Brain microvascular endothelial cell (primary cell): ENCODE results near the gene C1orf226.
A peak's percentile ranks its signal among the peaks of the same experiment; 100 is the strongest.
"Not testable (repeated sequence)": the region's sequence is repeated elsewhere in the genome, so short reads cannot be mapped to it uniquely, and the experiment has no call there.

Experiments used
- DNase-seq: peaks from one replicate; pipeline ENCODE4 v3.0.0-alpha.2; 2020
- H3K27ac ChIP-seq: fragments of 250-450 bp; sonication (Bioruptor Pico); 2 replicates; pipeline ENCODE4 v1.5.1; 2020; ENCODE audit warnings: mild to moderate bottlenecking, moderate library complexity
- H3K27me3 ChIP-seq: fragments of 250-450 bp; sonication (Bioruptor Pico); replicated peaks from 2 replicates; pipeline ENCODE4 v1.5.1; 2020; ENCODE audit warnings: mild to moderate bottlenecking
- H3K36me3 ChIP-seq: fragments of 250-450 bp; sonication (Bioruptor Pico); replicated peaks from 2 replicates; pipeline ENCODE4 v1.5.1; 2020; ENCODE audit warnings: mild to moderate bottlenecking
- H3K4me3 ChIP-seq: 2 replicates; pipeline ENCODE4 v1.5.1; 2011; ENCODE audit warnings: low read depth, mild to moderate bottlenecking, control low read depth, low read length, moderate library complexity
- CTCF ChIP-seq: IDR thresholded peaks from 2 replicates; pipeline ENCODE4 v1.5.1; 2011; ENCODE audit warnings: low read depth, mild to moderate bottlenecking, moderate library complexity, low read length, control low read depth, inconsistent platforms; ENCODE audit errors: missing control alignments
- in situ Hi-C: cut with HindIII; loops from 2 replicates; pipeline ENCODE4 v1.10.0; 2017; ENCODE audit warnings: low sequenced_read_pairs, low pct_ligation_motif_present

C1orf226 gene

GRCh38 chr1:162347281-162347680, 34.2 kb upstream of the C1orf226 start:
- no peaks in the 10 kb centered on the region for H3K27me3 ChIP-seq
- H3K36me3 ChIP-seq = no peaks in the 10 kb centered on the region
- TF ChIP-seq CTCF = no peak
- H3K4me3 ChIP-seq = no peak overlapping the region
- no peak overlapping the region for H3K27ac ChIP-seq
- no peak for DNase-seq
- in situ Hi-C loops = no loop called here

GRCh38 chr1:162349635-162350330, 31.7 kb upstream of the C1orf226 start:
- DNase-seq = peak; percentile 74
- no peak overlapping the region for H3K4me3 ChIP-seq
- TF ChIP-seq CTCF = no peak
- H3K36me3 ChIP-seq = no peaks in the 10 kb centered on the region
- H3K27me3 ChIP-seq = no peaks in the 10 kb centered on the region
- in situ Hi-C loops = no loop called here
- peak overlapping the region; percentile 72 for H3K27ac ChIP-seq

GRCh38 chr1:162351246-162351842, 30.2 kb upstream of the C1orf226 start:
- in situ Hi-C loops = no loop called here
- TF ChIP-seq CTCF = no peak
- H3K36me3 ChIP-seq = no peaks in the 10 kb centered on the region
- DNase-seq = no peak
- no peak overlapping the region for H3K27ac ChIP-seq
- H3K4me3 ChIP-seq = no peak overlapping the region
- no peaks in the 10 kb centered on the region for H3K27me3 ChIP-seq

- H3K27me3 ChIP-seq, H3K27ac ChIP-seq, DNase-seq, H3K36me3 ChIP-seq, H3K4me3 ChIP-seq, in situ Hi-C loops: not testable (repeated sequence)
Measured at GRCh38 chr1:162351874-162352273, 29.7 kb upstream of the C1orf226 start.

GRCh38 chr1:162353078-162353477, 28.4 kb upstream of the C1orf226 start:
- H3K27me3 ChIP-seq = no peaks in the 10 kb centered on the region
- TF ChIP-seq CTCF = no peak
- in situ Hi-C loops = no loop called here
- no peak for DNase-seq
- no peak overlapping the region for H3K4me3 ChIP-seq
- H3K36me3 ChIP-seq = no peaks in the 10 kb centered on the region
- H3K27ac ChIP-seq = no peak overlapping the region

- H3K27me3 ChIP-seq = no peaks in the 10 kb centered on the region
- in situ Hi-C loops = no loop called here
- H3K36me3 ChIP-seq = no peaks in the 10 kb centered on the region
- no peak overlapping the region for H3K4me3 ChIP-seq
- TF ChIP-seq CTCF = no peak
- DNase-seq = no peak
- H3K27ac ChIP-seq = no peak overlapping the region
Measured at GRCh38 chr1:162353702-162354101, 27.8 kb upstream of the C1orf226 start.
